BLaER1 (cell line): ENCODE measurements around the gene BMAL1.
"Not testable (repeated sequence)": the region's sequence is repeated elsewhere in the genome, so short reads cannot be mapped to it uniquely, and the experiment has no call there.

Experiments
- H3K27ac ChIP-seq: shearing (Covaris generic); formaldehyde crosslinking; 2 replicates; pipeline ENCODE4 v1.8.1; 2022
- H3K27me3 ChIP-seq: shearing (Covaris generic); formaldehyde crosslinking; 2 replicates; pipeline ENCODE4 v1.8.1; 2022
- H3K36me3 ChIP-seq: shearing (Covaris generic); formaldehyde crosslinking; 2 replicates; pipeline ENCODE4 v1.8.1; 2022
- H3K4me1 ChIP-seq: shearing (Covaris generic); formaldehyde crosslinking; 2 replicates; pipeline ENCODE4 v1.8.1; 2022
- H3K4me2 ChIP-seq: shearing (Covaris generic); formaldehyde crosslinking; 2 replicates; pipeline ENCODE4 v1.8.1; 2022
- H3K4me3 ChIP-seq: shearing (Covaris generic); formaldehyde crosslinking; 2 replicates; pipeline ENCODE4 v1.8.1; 2022
- H3K9ac ChIP-seq: shearing (Covaris generic); formaldehyde crosslinking; 2 replicates; pipeline ENCODE4 v1.8.1; 2022
- H3K9me3 ChIP-seq: shearing (Covaris generic); formaldehyde crosslinking; 2 replicates; pipeline ENCODE4 v1.8.1; 2022
- H4K20me1 ChIP-seq: shearing (Covaris generic); formaldehyde crosslinking; 2 replicates; pipeline ENCODE4 v1.8.1; 2022
- Cebpa-rat ChIP-seq: shearing (Covaris generic); IDR thresholded peaks from 2 replicates; pipeline ENCODE4 v1.8.1; 2022

BMAL1 gene

DNA sequence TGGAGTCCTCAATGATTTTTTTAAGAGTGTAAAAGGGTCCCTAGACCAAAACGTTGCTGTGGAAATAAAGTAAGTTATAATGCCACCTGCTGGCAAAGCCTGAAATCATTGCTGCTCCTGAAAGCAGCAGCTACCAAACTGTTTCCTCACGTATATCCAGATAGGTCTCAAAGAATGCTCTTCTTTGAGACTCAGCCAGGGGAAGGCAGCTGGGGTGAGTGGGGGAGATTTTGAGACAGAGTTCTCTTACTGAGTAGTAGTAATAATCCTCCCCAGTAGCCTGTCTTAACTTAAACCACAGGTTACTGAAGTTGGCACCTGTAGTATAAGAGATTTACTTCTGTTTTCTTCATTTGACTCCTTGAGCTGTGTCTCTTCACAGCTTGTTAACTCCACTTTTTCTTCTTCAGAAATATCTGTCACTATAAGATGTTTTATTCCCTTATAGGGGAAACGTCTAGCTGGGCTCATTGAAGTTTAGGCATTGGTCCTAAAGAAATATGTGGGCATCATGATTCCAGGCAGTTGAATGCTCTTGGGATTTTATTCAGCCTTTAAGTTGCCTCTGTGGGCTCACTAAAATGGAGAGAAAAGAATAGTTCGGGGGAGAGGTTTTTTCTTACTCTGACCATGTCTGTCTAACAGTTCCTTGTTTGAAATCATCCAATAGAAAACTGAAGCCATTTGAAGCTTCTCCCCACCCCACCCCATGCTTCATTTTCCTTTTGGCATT lies 107.5 kb downstream of the BMAL1 start:
- Histone ChIP-seq H3K4me1 (no peaks in the 10 kb centered on the region), H3K4me2 (no peak overlapping the region), H3K36me3 (peaks cover 84% of the 10 kb centered on the region), H3K27ac (no peak overlapping the region), H3K9ac (no peak overlapping the region), H3K9me3 (no peaks in the 10 kb centered on the region), H3K27me3 (no peaks in the 10 kb centered on the region), H4K20me1 (no peaks in the 10 kb centered on the region), H3K4me3 (no peak overlapping the region)
- no peak for TF ChIP-seq Cebpa-rat

DNA sequence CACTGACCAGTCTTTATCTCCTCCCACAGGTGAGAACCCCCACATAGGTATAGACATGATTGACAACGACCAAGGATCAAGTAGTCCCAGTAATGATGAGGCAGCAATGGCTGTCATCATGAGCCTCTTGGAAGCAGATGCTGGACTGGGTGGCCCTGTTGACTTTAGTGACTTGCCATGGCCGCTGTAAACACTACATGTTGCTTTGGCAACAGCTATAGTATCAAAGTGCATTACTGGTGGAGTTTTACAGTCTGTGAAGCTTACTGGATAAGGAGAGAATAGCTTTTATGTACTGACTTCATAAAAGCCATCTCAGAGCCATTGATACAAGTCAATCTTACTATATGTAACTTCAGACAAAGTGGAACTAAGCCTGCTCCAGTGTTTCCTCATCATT lies 109.0 kb downstream of the BMAL1 start:
- Histone ChIP-seq H3K4me2 (no peak overlapping the region), H3K36me3 (peaks cover 84% of the 10 kb centered on the region), H3K9ac (no peak overlapping the region), H3K9me3 (no peaks in the 10 kb centered on the region), H3K27ac (no peak overlapping the region), H3K4me3 (no peak overlapping the region), H3K4me1 (no peaks in the 10 kb centered on the region), H4K20me1 (no peaks in the 10 kb centered on the region), H3K27me3 (no peaks in the 10 kb centered on the region)
- TF ChIP-seq Cebpa-rat, result no peak

DNA sequence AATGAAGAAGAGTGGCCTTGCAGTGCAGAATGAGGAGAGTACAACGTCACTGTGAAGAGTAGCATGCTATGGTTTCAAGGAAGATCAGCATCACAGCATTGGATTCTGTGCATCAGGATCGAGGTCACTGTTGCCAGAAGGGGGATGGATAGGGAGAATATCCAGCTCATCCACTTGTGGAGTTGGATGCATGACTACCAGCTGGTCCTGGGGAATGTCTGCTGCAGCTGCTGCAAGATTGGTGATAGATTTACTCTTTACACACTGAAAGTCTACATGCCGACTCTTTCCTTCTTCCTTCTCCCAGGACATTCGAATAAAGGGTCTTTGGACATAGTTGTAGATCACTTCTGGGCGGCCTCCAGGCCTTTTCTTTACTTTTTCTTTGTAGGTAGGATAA lies 111.2 kb downstream of the BMAL1 start:
- no peak overlapping the region for H3K27ac ChIP-seq
- no peak overlapping the region for H3K4me2 ChIP-seq
- H4K20me1 ChIP-seq, result no peaks in the 10 kb centered on the region
- TF ChIP-seq Cebpa-rat, result no peak
- no peaks in the 10 kb centered on the region for H3K27me3 ChIP-seq
- peaks cover 68% of the 10 kb centered on the region for H3K36me3 ChIP-seq
- no peak overlapping the region for H3K4me3 ChIP-seq
- no peak overlapping the region for H3K9ac ChIP-seq
- H3K4me1 ChIP-seq, result no peaks in the 10 kb centered on the region
- no peaks in the 10 kb centered on the region for H3K9me3 ChIP-seq

DNA sequence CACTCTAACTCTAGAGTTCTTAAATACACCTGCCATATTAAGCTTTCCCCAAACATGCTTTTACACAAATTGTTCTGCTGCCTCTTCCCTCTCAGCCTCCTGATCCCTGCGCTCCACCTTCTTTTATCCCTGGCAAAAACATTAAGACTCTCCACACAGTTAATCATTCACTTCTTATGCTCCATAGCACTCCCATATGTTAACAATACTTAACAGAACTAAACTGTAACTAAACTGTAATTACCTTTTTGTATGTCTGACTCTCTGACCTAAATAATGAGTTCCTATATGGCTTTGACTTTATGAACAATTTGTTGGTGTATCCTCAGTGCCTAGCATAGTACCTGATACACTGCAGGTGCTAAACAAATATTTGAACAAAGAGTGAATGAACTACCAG lies 113.6 kb downstream of the BMAL1 start:
- Histone ChIP-seq H3K27ac (no peak overlapping the region), H3K9ac (no peak overlapping the region), H3K9me3 (no peaks in the 10 kb centered on the region), H3K4me3 (no peak overlapping the region), H3K4me2 (no peak overlapping the region), H3K4me1 (no peaks in the 10 kb centered on the region), H3K36me3 (peaks cover 62% of the 10 kb centered on the region), H3K27me3 (no peaks in the 10 kb centered on the region), H4K20me1 (no peaks in the 10 kb centered on the region)
- TF ChIP-seq Cebpa-rat, result no peak

DNA sequence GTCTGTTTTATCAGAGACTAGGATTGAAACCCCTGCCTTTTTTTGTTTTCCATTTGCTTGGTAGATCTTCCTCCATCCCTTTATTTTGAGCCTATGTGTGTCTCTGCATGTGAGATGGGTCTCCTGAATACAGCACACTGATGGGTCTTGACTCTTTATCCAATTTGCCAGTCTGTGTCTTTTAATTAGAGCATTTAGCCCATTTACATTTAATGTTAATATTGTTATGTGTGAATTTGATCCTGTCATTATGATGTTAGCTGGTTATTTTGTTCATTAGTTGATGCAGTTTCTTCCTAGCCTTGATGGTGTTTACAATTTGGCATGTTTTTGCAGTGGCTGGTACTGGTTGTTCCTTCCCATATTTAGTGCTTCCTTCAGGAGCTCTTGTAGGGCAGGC lies 120.7 kb downstream of the BMAL1 start:
- not testable (repeated sequence) for H4K20me1 ChIP-seq, H3K27ac ChIP-seq, H3K4me3 ChIP-seq, H3K4me2 ChIP-seq, H3K27me3 ChIP-seq, H3K9ac ChIP-seq, H3K4me1 ChIP-seq
- H3K9me3 ChIP-seq, result peaks cover 13% of the 10 kb centered on the region
- peaks cover 36% of the 10 kb centered on the region for H3K36me3 ChIP-seq

DNA sequence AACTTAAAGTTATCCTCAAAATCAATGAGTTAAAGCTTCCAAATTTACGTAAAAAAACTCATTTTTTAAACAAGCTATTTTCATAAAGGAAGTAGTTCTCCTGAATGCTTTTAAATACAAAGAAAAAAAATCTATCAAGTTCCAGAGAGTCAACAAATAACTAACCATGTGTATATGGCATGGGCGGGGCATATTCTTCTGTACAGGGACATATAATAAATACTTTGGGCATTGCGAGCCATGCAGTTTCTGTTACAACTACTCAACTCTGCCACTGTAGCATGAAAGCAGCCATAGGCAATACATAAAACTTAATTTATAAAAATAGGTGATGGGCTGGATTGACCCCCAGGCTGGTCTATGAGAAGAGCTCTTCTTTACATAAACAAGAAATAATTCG lies 127.6 kb downstream of the BMAL1 start:
- no peaks in the 10 kb centered on the region for H3K4me1 ChIP-seq
- no peak for TF ChIP-seq Cebpa-rat
- no peak overlapping the region for H3K9ac ChIP-seq
- H3K36me3 ChIP-seq, result peaks cover 63% of the 10 kb centered on the region
- no peaks in the 10 kb centered on the region for H3K27me3 ChIP-seq
- no peaks in the 10 kb centered on the region for H4K20me1 ChIP-seq
- no peak overlapping the region for H3K4me2 ChIP-seq
- H3K9me3 ChIP-seq, result peaks cover 5% of the 10 kb centered on the region
- no peak overlapping the region for H3K4me3 ChIP-seq
- no peak overlapping the region for H3K27ac ChIP-seq

DNA sequence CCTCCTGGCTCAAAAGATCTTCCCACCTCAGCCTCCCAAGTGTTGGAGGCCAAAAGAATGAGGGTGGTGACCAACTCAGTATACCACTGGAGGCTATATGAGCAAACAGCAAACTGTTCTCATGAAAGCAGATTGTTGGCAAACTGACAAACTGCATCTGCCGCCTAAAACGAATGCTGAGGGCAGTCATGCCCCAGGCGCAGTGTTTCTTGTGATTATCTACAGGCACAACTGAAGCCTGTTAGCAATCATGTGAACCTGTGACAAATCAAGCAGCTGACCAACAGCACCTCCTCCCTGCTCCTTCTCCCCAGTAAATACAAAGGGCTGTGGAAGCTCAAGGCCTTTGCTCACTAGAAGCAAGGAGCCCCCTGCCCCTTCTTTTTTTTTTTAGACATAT lies 137.6 kb downstream of the BMAL1 start:
- no peaks in the 10 kb centered on the region for H4K20me1 ChIP-seq
- peaks cover 61% of the 10 kb centered on the region for H3K36me3 ChIP-seq
- no peaks in the 10 kb centered on the region for H3K4me1 ChIP-seq
- H3K4me3 ChIP-seq, result no peak overlapping the region
- H3K9me3 ChIP-seq, result no peaks in the 10 kb centered on the region
- no peak overlapping the region for H3K27ac ChIP-seq
- no peak overlapping the region for H3K4me2 ChIP-seq
- H3K27me3 ChIP-seq, result no peaks in the 10 kb centered on the region
- TF ChIP-seq Cebpa-rat, result no peak
- no peak overlapping the region for H3K9ac ChIP-seq

DNA sequence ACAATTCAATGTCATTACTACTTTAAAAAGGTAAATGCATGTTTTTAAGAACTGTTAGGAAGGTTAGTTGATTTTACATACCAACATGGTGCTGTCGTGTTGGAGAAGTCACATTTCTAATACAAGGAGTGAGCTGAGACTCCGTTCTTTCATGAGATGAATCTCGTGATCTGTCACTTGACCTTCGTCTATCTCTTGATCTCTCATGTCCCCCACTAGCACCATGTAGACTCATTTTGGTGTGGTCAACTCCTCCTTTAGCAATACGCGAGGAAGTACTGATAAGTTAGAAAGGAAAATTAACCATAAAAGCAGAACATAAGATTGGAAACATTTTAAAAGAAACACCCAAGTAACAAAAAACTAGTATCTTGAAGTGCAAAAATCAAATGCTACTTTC lies 144.0 kb downstream of the BMAL1 start:
- Histone ChIP-seq H3K27me3 (no peaks in the 10 kb centered on the region), H3K4me1 (no peaks in the 10 kb centered on the region), H3K4me3 (no peak overlapping the region), H3K27ac (no peak overlapping the region), H3K9me3 (peaks cover 7% of the 10 kb centered on the region; the same call in 1 of the 2 replicates), H3K36me3 (peaks cover 20% of the 10 kb centered on the region), H4K20me1 (peaks cover 25% of the 10 kb centered on the region; the same call in 1 of the 2 replicates), H3K4me2 (no peak overlapping the region), H3K9ac (no peak overlapping the region)
- no peak for TF ChIP-seq Cebpa-rat

DNA sequence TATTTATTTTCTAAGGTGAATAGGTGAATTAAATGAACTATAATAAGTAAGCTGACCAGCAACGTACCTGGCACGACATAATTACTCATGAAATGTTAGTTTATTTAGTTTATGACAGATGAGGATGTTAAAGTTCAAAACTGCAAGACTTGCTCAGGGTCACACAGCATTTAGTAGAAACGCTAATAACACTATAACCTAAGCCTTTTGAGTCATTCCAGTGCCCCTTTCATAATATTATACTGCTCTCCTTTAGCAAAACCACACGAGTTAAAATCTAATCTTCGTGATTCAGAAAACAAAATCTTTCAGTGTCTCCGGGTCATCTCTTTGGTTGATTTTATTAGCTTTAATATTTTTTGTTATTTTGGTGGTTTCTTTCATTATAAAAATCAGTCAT lies 145.8 kb downstream of the BMAL1 start:
- peaks cover 23% of the 10 kb centered on the region for H3K9me3 ChIP-seq
- no peak overlapping the region for H3K9ac ChIP-seq
- H3K27ac ChIP-seq, result no peak overlapping the region
- H4K20me1 ChIP-seq, result peaks cover 25% of the 10 kb centered on the region; the same call in 1 of the 2 replicates
- H3K4me2 ChIP-seq, result no peak overlapping the region
- no peak overlapping the region for H3K4me3 ChIP-seq
- H3K27me3 ChIP-seq, result no peaks in the 10 kb centered on the region
- no peak for TF ChIP-seq Cebpa-rat
- H3K4me1 ChIP-seq, result no peaks in the 10 kb centered on the region
- H3K36me3 ChIP-seq, result peaks cover 19% of the 10 kb centered on the region

DNA sequence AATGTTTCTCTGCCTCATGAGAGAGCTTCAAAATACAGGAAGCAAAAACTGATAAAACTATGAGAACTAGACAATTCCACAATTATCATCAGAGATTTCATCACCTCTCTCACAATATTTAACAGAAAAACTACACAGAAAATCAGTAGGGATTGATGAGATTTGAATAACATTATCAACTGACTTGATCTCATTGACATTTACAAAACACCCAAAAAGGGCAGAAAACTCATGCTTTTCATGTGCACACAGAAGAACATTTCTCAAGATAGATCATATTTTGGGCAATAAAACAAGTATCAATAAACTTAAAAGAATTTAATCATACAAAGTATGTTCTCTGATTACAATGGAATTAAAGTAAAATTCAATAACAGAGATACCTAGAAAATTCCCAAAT lies 149.8 kb downstream of the BMAL1 start:
- peaks cover 22% of the 10 kb centered on the region; the same call in 1 of the 2 replicates for H4K20me1 ChIP-seq
- no peaks in the 10 kb centered on the region for H3K4me1 ChIP-seq
- no peaks in the 10 kb centered on the region for H3K27me3 ChIP-seq
- no peak overlapping the region for H3K9ac ChIP-seq
- no peak overlapping the region for H3K4me2 ChIP-seq
- no peak overlapping the region for H3K4me3 ChIP-seq
- peaks cover 9% of the 10 kb centered on the region; the same call in 1 of the 2 replicates for H3K36me3 ChIP-seq
- TF ChIP-seq Cebpa-rat, result no peak
- H3K27ac ChIP-seq, result no peak overlapping the region
- peaks cover 41% of the 10 kb centered on the region for H3K9me3 ChIP-seq

DNA sequence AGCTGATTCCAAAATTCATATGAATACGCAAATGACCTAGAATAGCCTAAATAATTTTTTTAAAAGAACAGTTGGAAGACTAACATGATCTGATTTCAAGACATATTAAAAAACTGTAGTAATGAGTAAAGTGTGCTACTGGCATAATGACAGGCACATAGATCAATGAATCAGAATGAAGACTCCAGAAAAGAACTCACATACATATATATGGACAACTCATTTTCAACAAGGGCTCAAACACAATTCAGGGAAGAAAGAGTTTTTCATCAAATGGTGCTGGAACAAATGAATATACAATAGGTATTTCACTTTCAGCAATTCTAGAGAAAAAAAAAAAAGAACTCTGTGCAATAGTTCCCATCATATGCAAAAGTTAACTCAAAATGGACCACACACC lies 151.7 kb downstream of the BMAL1 start:
- Histone ChIP-seq H4K20me1 (peaks cover 10% of the 10 kb centered on the region; the same call in 1 of the 2 replicates), H3K9me3 (peaks cover 41% of the 10 kb centered on the region), H3K4me3 (no peak overlapping the region), H3K27me3 (no peaks in the 10 kb centered on the region), H3K4me2 (no peak overlapping the region), H3K36me3 (peaks cover 9% of the 10 kb centered on the region; the same call in 1 of the 2 replicates), H3K9ac (no peak overlapping the region), H3K27ac (no peak overlapping the region), H3K4me1 (no peaks in the 10 kb centered on the region)
- no peak for TF ChIP-seq Cebpa-rat
